PFSK-1 (cell line): ENCODE data around the gene IKZF1.

Experiments
- FOXP2 ChIP-seq: optimal IDR thresholded peaks from 2 replicates; pipeline ENCODE3; 2011; ENCODE audit warnings: borderline replicate concordance, control low read depth, inconsistent platforms; ENCODE audit not compliant: insufficient read depth; ENCODE audit errors: extremely low read length, extremely low read depth
- POLR2AphosphoS5 ChIP-seq: IDR thresholded peaks from 2 replicates; pipeline ENCODE4 v1.6.1; 2012; ENCODE audit warnings: low read depth, mild to moderate bottlenecking, control low read depth, low read length, moderate library complexity
- REST ChIP-seq, 2 experiments: IDR thresholded peaks; 2 replicates each; pipeline versions ENCODE4 v1.6.1 to v1.8.0; 2011 to 2012; ENCODE audit warnings: low read depth in 2 of 2, low read length in 2 of 2, control low read depth in 1 of 2, inconsistent platforms in 1 of 2, mild to moderate bottlenecking in 1 of 2, moderate library complexity in 1 of 2; ENCODE audit not compliant: insufficient read depth in 1 of 2
- SIN3A ChIP-seq: IDR thresholded peaks from 2 replicates; pipeline ENCODE4 v1.6.1; 2012; ENCODE audit warnings: mild to moderate bottlenecking, low read length, moderate library complexity, borderline replicate concordance; ENCODE audit not compliant: insufficient read depth
- TAF1 ChIP-seq: IDR thresholded peaks from 2 replicates; pipeline ENCODE4 v1.6.1; 2012; ENCODE audit warnings: low read length, control low read depth, borderline replicate concordance; ENCODE audit not compliant: insufficient read depth

The IKZF1 gene

GRCh38 chr7:50397971-50398324, 93.4 kb downstream of the IKZF1 start:
- TF ChIP-seq TAF1, result no peak

GRCh38 chr7:50399206-50399605, 94.7 kb downstream of the IKZF1 start:
- no peak for TF ChIP-seq POLR2AphosphoS5
- TF ChIP-seq REST (IDR thresholded peaks at IDR 0.05; ENCODE audit: insufficient read depth in 1 of 2, low read depth in 2 of 2, low read length in 2 of 2), result no peak
- TF ChIP-seq TAF1, result no peak
- TF ChIP-seq SIN3A, result no peak
- no peak for TF ChIP-seq FOXP2

- no peak for TF ChIP-seq REST (IDR thresholded peaks at IDR 0.05; ENCODE audit: insufficient read depth in 1 of 2, low read depth in 2 of 2, low read length in 2 of 2)
- TF ChIP-seq POLR2AphosphoS5, result no peak
- TF ChIP-seq TAF1, result no peak
- TF ChIP-seq SIN3A, result no peak
- TF ChIP-seq FOXP2, result no peak
Measured at GRCh38 chr7:50399635-50400034, 95.1 kb downstream of the IKZF1 start.

GRCh38 chr7:50400114-50400513, 95.6 kb downstream of the IKZF1 start:
- TF ChIP-seq TAF1 (no peak), FOXP2 (no peak), REST (IDR thresholded peaks at IDR 0.05; ENCODE audit: insufficient read depth in 1 of 2, low read depth in 2 of 2, low read length in 2 of 2) (no peak), POLR2AphosphoS5 (no peak), SIN3A (no peak)

GRCh38 chr7:50404392-50404791, 99.9 kb downstream of the IKZF1 start:
- no peak for TF ChIP-seq SIN3A
- TF ChIP-seq TAF1, result no peak
- no peak for TF ChIP-seq POLR2AphosphoS5
- no peak for TF ChIP-seq REST (IDR thresholded peaks at IDR 0.05; ENCODE audit: insufficient read depth in 1 of 2, low read depth in 2 of 2, low read length in 2 of 2)
- TF ChIP-seq FOXP2, result no peak

GRCh38 chr7:50405221-50405620, 100.7 kb downstream of the IKZF1 start:
- TF ChIP-seq TAF1, result no peak
- no peak for TF ChIP-seq SIN3A
- TF ChIP-seq POLR2AphosphoS5, result no peak
- no peak for TF ChIP-seq REST (IDR thresholded peaks at IDR 0.05; ENCODE audit: insufficient read depth in 1 of 2, low read depth in 2 of 2, low read length in 2 of 2)
- no peak for TF ChIP-seq FOXP2
